ENCODE data around the gene PPDPF. TPM values are rescaled to one million over a fixed set of nuclear protein-coding genes. Genes with fewer than 3 reads are reported as not detected.

Gene PPDPF
- total RNA-seq, 2 experiments from 2014 or later: 34.9 to 117 TPM

- TF ChIP-seq EZH2phosphoT487 (IDR thresholded peaks at IDR 0.05; ENCODE audit: borderline replicate concordance, low read depth, low read length): no peak
- no peak for TF ChIP-seq CTCF (conservative IDR thresholded peaks at IDR 0.05; ENCODE audit: low read length)
These were observed 4.6 kb downstream of the PPDPF start for GRCh38 chr20:63525185-63525584.

GRCh38 chr20:63525971-63526370 is 5.4 kb downstream of the PPDPF start:
- Histone ChIP-seq H3K36me3 (ENCODE audit: insufficient read depth, low read length) (peaks cover 21% of the 10 kb centered on the region), H2AFZ (ENCODE audit: low read length) (no peak overlapping the region), H3K9me2 (ENCODE audit: insufficient read depth, low read length) (no peaks in the 10 kb centered on the region), H3K4me2 (ENCODE audit: low read length) (no peak overlapping the region), H3K9me3 (ENCODE audit: low read length) (peaks cover 6% of the 10 kb centered on the region; the same call in 1 of the 2 replicates), H3K79me2 (ENCODE audit: insufficient read depth, low read depth, low read length) (no peaks in the 10 kb centered on the region; the same call in 1 of the 2 replicates), H4K20me1 (ENCODE audit: insufficient read depth, low read length) (no peaks in the 10 kb centered on the region), H3K4me3 (ENCODE audit: low read depth, low read length, poor library complexity, severe bottlenecking) (no peak overlapping the region), H3K4me1 (ENCODE audit: insufficient read depth, low read length, poor library complexity, severe bottlenecking) (peaks cover 4% of the 10 kb centered on the region), H3K27ac (ENCODE audit: low read depth, low read length, poor library complexity, severe bottlenecking) (no peak overlapping the region)
- ChIA-PET POLR2A (no interaction called here), CTCF (ENCODE audit: unreplicated experiment) (no interaction called here)
- no peak for TF ChIP-seq CTCF (conservative IDR thresholded peaks at IDR 0.05; ENCODE audit: low read length)
- TF ChIP-seq EZH2phosphoT487 (IDR thresholded peaks at IDR 0.05; ENCODE audit: borderline replicate concordance, low read depth, low read length): no peak
- no TSS peak for BruUV-seq (replicated peaks)
- no peak for DNase-seq (ENCODE audit: low spot score)
- intact Hi-C loops (cut with micrococcal nuclease; ENCODE audit: unreplicated experiment): no loop called here

More at GRCh38 chr20:63525185-63525584, 4.6 kb downstream of the PPDPF start:
- POLR2A ChIA-PET: no interaction called here
- no peaks in the 10 kb centered on the region for H4K20me1 ChIP-seq (ENCODE audit: insufficient read depth, low read length)
- DNase-seq (ENCODE audit: low spot score): no peak
- peaks cover 21% of the 10 kb centered on the region for H3K36me3 ChIP-seq (ENCODE audit: insufficient read depth, low read length)
- peaks cover 4% of the 10 kb centered on the region for H3K4me1 ChIP-seq (ENCODE audit: insufficient read depth, low read length, poor library complexity, severe bottlenecking)
- H3K27ac ChIP-seq (ENCODE audit: low read depth, low read length, poor library complexity, severe bottlenecking): no peak overlapping the region
- H3K4me2 ChIP-seq (ENCODE audit: low read length): no peak overlapping the region
- no peak overlapping the region for H3K4me3 ChIP-seq (ENCODE audit: low read depth, low read length, poor library complexity, severe bottlenecking)
- H3K9me2 ChIP-seq (ENCODE audit: insufficient read depth, low read length): no peaks in the 10 kb centered on the region
- no TSS peak for BruUV-seq (replicated peaks)
- intact Hi-C loops (cut with micrococcal nuclease; ENCODE audit: unreplicated experiment): no loop called here
- H3K79me2 ChIP-seq (ENCODE audit: insufficient read depth, low read depth, low read length): no peaks in the 10 kb centered on the region; the same call in 1 of the 2 replicates
- peaks cover 6% of the 10 kb centered on the region; the same call in 1 of the 2 replicates for H3K9me3 ChIP-seq (ENCODE audit: low read length)
- CTCF ChIA-PET (ENCODE audit: unreplicated experiment): no interaction called here
- no peak overlapping the region for H2AFZ ChIP-seq (ENCODE audit: low read length)

- H3K4me3 ChIP-seq (ENCODE audit: low read depth, low read length, poor library complexity, severe bottlenecking): no peak overlapping the region
- no peaks in the 10 kb centered on the region for H3K9me2 ChIP-seq (ENCODE audit: insufficient read depth, low read length)
- peaks cover 6% of the 10 kb centered on the region; the same call in 1 of the 2 replicates for H3K9me3 ChIP-seq (ENCODE audit: low read length)
- ChIA-PET CTCF (ENCODE audit: unreplicated experiment) (no interaction called here), POLR2A (no interaction called here)
- H3K36me3 ChIP-seq (ENCODE audit: insufficient read depth, low read length): peaks cover 18% of the 10 kb centered on the region
- H4K20me1 ChIP-seq (ENCODE audit: insufficient read depth, low read length): no peaks in the 10 kb centered on the region
- no TSS peak for BruUV-seq (replicated peaks)
- H3K27ac ChIP-seq (ENCODE audit: low read depth, low read length, poor library complexity, severe bottlenecking): no peak overlapping the region
- intact Hi-C loops (cut with micrococcal nuclease; ENCODE audit: unreplicated experiment): no loop called here
- no peak for DNase-seq (ENCODE audit: low spot score)
- no peaks in the 10 kb centered on the region for H3K79me2 ChIP-seq (ENCODE audit: insufficient read depth, low read depth, low read length)
- H3K4me2 ChIP-seq (ENCODE audit: low read length): no peak overlapping the region
- TF ChIP-seq EZH2phosphoT487 (IDR thresholded peaks at IDR 0.05; ENCODE audit: borderline replicate concordance, low read depth, low read length) (no peak), CTCF (conservative IDR thresholded peaks at IDR 0.05; ENCODE audit: low read length) (no peak)
- H2AFZ ChIP-seq (ENCODE audit: low read length): no peak overlapping the region
- no peaks in the 10 kb centered on the region for H3K4me1 ChIP-seq (ENCODE audit: insufficient read depth, low read length, poor library complexity, severe bottlenecking)
These were observed 6.6 kb downstream of the PPDPF start for GRCh38 chr20:63527184-63527583.

Data from OCI-LY7 (cell line).